Measurements from ENCODE around the gene OR10H3.

- no peak for TF ChIP-seq POLR2AphosphoS5 (IDR thresholded peaks at IDR 0.05)
- no peak for TF ChIP-seq CTCF (IDR thresholded peaks at IDR 0.05)
These were observed 16.5 kb upstream of the OR10H3 start for GRCh38 chr19:15721268-15721667.

Measured in breast epithelium (tissue), 3 donors.